Occipital lobe (tissue), 2 donors: ENCODE measurements around the gene LRRC40. TPM values are rescaled to one million over a fixed set of nuclear protein-coding genes. Genes with fewer than 3 reads are reported as not detected.
"Not testable (repeated sequence)": the region's sequence is repeated elsewhere in the genome, so short reads cannot be mapped to it uniquely, and the experiment has no call there.

Source experiments
- DNase-seq: peaks from one replicate; lab custom pipeline; 2025; lab: John Stamatoyannopoulos, UW
- total RNA-seq: library from RNA; depleted of rRNA; stranded (reverse); fragments of >200 nt; gene quantifications from one replicate; pipeline ENCODE4 v1.2.3, GENCODE V29; 2014

The LRRC40 gene
- 97.8 TPM for total RNA-seq

GRCh38 chr1:70205434-70206118 is at the start of gene LRRC40:
Gene LRRC40, minus strand, starts transcription at chr1:70205579. Its CDS starts 39 bp downstream, at chr1:70205540.
- peak; percentile 92 for DNase-seq

DNA sequence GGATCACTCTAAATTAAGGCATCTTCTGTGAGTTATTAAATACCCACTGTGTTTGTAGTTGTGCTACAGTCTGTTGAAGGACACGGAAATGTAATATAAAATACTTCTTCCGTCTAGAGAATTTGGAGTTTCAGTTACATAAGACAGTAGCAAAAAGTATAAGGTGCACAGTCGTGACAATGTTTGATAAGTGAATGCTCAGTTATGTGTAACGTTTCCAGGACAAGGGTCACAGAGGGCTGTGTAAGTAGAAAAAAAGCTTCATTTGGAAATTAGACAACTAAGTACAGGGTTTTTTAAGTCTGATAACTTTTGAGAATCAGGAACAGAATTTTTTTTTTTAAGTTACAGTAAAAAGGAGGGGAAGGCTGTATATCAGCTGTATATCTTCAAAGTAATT is 43.4 kb upstream of the LRRC40 start:
- no peak for DNase-seq

GRCh38 chr1:70247768-70248167 is 42.4 kb upstream of the LRRC40 start:
- no peak for DNase-seq

DNA sequence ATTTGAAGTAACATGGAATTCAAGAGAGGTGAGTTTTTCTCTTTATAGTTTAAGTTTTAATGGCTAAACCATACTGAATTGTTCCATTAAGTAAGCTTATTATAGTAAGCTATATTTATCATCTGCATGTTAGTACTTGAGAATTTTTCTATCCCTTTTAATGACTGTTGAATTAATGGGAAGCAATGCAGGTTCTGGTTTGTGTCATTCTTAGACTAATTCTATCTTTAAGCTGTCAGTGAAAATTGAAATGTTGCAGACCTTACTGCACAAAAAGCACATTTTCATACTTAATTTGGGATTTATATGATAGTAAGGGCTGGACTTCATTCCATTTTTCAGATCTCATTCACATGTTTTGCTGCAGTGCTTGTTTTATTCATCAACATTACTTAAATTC is 41.7 kb upstream of the LRRC40 start:
- DNase-seq = no peak

DNA sequence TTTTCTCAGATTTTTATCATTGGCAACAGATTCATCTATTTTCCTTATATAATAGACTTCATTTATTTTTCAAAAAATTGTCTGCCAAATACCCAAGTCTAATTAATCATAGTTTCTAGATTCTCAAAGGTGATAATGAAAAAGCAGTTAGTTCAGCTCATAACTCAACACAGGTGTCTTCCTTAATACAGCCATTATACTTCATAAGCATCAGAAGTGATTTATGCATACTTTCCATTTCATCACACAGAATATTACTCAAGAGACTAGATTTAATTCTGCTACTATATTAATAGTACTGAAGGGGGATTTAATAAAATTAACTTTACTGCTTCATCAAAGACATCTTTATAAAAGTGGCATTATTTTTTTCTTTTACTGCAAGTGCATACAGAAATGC is 34.6 kb upstream of the LRRC40 start:
- no peak for DNase-seq

GRCh38 chr1:70234733-70235132 is 29.4 kb upstream of the LRRC40 start:
- no peak for DNase-seq

GRCh38 chr1:70231475-70231874 is 26.1 kb upstream of the LRRC40 start:
- no peak for DNase-seq

- DNase-seq = no peak
Measured at GRCh38 chr1:70228670-70229069, 23.3 kb upstream of the LRRC40 start.

- no peak for DNase-seq
Measured at GRCh38 chr1:70227439-70227838, 22.1 kb upstream of the LRRC40 start.

GRCh38 chr1:70224954-70225353 is 19.6 kb upstream of the LRRC40 start:
- DNase-seq = no peak

DNA sequence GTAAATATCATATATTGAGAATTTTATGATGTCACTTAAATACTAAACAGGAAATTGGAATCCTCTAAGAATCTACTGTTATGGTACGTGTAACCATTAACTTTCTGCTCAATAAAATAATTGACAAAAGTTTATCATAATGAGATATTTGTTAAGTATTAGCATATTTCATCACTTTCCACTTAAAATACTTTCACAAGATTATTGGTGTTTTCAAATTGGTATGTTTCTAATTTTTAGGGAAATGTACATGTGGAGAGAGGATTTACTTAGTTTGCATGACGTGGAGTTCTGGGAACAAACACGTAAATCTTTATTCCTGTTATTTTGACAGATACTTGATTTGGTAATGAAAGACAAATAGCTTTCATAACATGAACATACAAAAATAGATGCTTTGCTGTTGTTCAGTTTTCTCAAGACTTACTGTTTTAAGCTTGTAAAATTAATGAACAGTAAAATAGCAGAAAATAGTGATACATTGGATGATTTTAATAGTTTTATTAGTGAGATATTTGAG is 17.4 kb upstream of the LRRC40 start:
- DNase-seq = no peak

DNA sequence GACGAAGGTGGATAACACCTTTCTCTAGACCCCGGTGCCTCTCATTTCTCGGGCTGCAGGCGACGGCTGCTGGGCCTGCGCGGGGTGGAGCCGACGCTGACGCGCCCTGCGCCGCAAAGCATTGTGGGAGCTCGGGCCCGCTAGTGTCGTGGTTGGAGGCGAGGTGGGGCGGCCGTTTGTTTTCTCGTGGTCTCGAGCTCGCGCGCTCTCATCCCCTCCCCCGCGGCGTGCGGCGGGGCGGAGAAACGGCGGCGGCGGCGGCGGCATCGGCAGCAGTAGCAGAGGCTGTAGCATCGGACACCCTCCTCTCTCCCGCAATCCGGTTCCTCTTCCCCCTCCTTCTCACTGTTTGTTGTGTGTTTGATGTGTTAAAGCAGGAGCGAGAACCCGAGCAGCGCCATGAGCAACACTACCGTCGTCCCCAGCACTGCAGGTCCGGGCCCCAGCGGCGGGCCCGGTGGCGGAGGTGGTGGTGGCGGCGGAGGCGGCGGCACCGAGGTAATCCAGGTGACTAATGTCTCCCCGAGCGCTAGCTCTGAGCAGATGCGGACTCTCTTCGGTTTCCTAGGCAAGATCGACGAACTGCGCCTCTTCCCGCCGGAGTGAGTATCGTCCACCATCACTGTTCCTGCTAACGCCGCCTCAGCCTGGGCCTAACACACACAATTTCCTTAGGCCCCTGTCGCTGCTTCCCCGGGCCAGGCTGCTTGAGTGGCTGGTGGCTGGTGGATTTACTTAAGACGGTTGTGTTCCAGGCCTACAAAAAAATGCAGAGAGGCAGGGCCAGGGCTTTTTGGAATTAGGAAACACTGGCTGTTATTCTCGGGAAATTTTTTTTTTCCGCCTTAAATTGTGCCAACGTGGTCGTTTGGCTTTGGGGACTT is 16.1 kb upstream of the LRRC40 start, which contains the start of gene SRSF11:
Gene SRSF11 (plus strand): TSS at position 143 of the 884 bp plus-strand sequence. CDS start 257 bp downstream, at position 400.
- peak; percentile 89 for DNase-seq

DNA sequence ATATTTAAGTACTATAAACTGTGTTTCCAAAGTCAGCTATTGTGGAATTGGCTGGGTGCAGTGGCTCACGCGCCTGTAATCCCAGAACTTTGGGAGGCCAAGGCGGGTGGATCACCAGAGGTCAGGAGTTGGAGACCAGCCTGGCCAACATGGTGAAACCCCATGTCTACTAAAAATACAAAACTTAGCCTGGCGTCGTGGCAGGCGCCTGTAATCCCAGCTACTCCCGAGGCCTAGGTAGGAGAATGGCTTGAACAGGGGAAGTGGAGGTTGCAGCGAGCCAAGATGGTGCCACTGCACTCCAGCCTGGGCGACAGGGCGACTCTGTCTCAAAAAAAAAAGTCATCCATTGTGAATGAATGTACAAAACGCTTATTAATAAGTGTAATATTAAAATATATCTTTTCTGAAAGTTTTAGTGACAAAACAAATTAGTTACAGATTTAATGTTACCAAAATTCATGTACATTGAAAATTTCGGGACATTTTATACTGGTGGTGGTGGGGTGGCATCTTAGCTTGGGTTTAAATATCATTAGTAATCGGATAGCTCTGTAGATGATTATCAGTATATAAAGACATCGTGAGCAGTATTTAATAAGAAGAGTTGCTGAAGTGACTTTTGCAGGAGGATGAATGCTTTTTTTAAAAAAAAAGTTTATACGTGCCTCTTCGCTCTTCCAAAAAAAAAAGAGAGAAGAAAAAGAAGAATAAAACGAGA is 15.3 kb upstream of the LRRC40 start:
- no peak for DNase-seq

DNA sequence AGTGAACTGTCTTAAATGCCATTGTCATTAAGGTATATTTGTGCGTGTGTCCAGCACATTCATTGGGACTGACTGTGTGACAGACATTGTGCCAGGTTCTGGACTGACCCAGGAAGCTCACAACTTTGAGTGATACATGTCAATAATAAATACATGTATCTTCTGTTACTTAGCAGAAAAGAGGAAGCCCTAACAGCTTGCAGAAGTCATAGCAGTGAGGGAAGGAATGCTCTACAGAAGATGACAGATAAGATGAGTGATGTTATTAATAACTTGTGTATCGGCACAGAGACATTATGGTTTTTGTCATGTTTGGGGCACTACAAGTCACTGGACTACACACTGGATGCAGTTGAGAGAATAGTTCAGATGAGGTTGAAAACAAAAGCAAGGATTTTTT is 14.6 kb upstream of the LRRC40 start:
- DNase-seq = no peak

DNA sequence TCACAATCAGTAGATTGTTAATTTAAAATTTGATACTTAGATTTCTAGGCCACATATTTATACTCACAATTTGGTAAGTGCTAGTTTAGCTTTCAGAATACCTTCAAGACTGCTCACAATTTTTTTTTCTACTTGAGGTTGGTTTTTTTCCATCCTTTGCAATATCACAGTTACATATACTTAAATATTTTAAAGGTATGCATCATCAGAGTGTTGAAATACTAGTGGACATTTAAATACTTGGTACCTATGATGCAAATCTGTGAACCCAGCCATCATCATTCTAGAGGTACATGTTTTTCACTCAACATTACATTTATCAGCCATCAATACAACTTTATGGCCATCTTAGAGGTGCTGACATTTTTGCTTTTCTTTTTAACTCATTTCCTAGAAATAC is 6.2 kb upstream of the LRRC40 start:
- no peak for DNase-seq

DNA sequence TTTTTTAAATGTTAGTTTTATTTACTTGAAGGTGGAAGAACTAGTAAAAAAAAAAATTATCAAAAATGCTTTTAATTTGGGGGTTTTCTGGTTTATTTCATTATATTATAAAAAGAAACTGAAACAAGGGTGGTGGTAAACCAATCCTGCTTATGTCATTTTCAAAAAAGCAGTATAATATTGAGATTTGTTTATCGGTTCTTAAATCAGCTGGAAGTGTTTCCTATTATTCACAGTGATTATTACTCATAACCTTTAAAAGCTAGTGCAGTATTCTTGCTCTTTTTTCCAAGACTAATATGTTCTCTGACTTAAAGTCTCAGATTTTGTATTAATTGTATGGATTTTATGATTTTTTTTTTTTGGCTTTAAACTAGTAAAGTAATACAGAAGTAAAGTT is 5.4 kb upstream of the LRRC40 start:
- DNase-seq = no peak

DNA sequence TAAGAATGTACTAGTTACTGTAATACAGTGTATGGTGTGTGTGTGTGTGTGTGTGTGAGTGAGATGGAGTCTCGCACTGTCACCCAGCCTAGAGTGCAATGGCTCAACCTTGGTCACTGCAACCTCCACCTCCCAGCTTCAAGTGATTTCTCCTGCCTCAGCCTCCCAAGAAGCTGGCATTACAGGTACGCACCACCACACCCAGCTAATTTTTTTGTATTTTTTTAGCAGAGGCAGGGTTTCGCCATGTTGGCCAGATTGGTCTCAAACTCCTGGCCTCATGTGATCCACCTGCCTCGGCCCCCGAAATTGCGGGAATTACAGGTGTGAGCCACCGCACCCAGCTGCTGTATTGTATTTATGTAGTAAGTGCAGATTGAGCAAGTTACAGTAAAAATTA is 2.9 kb upstream of the LRRC40 start:
- no peak for DNase-seq

- no peak for DNase-seq
Measured at GRCh38 chr1:70207492-70207891, 2.1 kb upstream of the LRRC40 start.

- DNase-seq = not testable (repeated sequence)
Measured at GRCh38 chr1:70206833-70207232, 1.5 kb upstream of the LRRC40 start.

DNA sequence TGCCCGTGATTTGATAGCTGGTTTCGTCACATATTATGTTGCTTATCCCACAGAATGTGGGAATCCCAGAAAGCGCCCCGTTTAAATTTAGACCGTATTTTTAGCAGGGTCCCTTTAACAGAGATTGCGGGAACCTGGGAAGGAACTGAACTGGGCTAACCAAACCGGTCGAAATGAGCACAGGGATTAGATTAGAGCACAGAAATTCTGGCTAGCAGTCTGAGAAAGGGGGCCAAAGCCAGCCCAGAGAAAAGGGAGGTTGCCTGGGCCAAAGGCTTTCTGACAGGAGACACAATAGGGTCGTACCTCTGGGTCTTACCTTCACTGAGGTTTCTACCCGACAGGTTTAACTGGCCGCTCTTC is 327 bp downstream of the LRRC40 start:
- DNase-seq = no peak

- no peak for DNase-seq
Measured at GRCh38 chr1:70204600-70204999, 779 bp downstream of the LRRC40 start.

- DNase-seq = no peak
Measured at GRCh38 chr1:70204139-70204538, 1.2 kb downstream of the LRRC40 start.
